T-helper 1 cell treated with Interleukin-12 subunit alpha and Interleukin-12 subunit beta and Interleukin-4 antibody, amounts not matched to agents 30 μg/mL and 1 μg/mL, for 36 hours (primary cell): ENCODE results near the gene FNDC5.

Experiments used
- H3K27ac Mint-ChIP-seq: one replicate; pipeline ENCODE4 v1.8.0; 2021; ENCODE audit warnings: mild to moderate bottlenecking, mixed read lengths
- H3K27me3 Mint-ChIP-seq: one replicate; pipeline ENCODE4 v1.8.0; 2021; ENCODE audit warnings: low read depth, mixed read lengths
- H3K36me3 Mint-ChIP-seq: one replicate; pipeline ENCODE4 v1.8.0; 2021; ENCODE audit warnings: low read depth, mixed read lengths
- H3K4me1 Mint-ChIP-seq: one replicate; pipeline ENCODE4 v1.8.0; 2021; ENCODE audit warnings: low read depth, mixed read lengths
- H3K4me3 Mint-ChIP-seq: one replicate; pipeline ENCODE4 v1.8.0; 2021; ENCODE audit warnings: mild to moderate bottlenecking, moderate library complexity, mixed read lengths
- H3K9me3 Mint-ChIP-seq: one replicate; pipeline ENCODE4 v1.8.0; 2021; ENCODE audit warnings: mixed read lengths

FNDC5 gene

DNA sequence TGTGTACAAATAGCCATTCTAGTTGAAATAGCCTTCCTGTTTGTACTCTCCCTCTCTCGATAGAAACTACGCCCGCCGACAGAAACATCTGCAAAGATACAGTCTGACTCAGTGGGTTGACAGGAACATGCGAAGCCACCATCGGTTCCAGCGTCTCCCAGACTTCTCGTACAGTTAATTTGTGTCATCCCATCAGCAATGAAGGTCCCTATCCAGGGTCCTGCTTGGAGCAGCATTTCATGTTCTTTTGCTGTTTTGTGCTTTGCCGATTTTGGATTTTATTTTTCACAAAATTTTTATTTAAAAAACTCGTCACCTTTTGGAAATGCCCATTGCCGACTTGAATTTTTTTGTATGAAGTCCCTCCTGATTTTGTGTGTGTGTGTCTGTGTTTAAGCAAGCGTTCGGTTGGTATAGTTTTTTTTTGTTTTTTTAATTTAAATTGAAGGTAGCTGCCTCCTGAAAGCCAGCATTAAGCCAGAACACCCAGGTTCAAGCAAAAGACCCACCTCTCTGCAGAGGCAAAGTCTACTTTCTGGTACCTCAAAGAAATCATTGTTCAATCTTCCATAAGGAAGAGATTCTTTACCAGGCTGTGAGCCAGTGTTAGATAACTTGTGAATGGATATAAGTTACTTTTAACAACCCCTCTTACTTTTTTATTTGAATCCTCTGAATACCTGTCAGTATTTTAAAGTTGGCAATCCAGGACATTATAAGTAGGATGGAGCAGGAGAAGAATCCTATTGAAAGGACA lies 14.7 kb downstream of the FNDC5 start:
- H3K27me3 Mint-ChIP-seq = no peaks in the 10 kb centered on the region
- H3K4me3 Mint-ChIP-seq = no peak overlapping the region
- H3K9me3 Mint-ChIP-seq = no peaks in the 10 kb centered on the region
- H3K27ac Mint-ChIP-seq = no peak overlapping the region
- H3K36me3 Mint-ChIP-seq = peaks cover 48% of the 10 kb centered on the region
- H3K4me1 Mint-ChIP-seq = peaks cover 2% of the 10 kb centered on the region

DNA sequence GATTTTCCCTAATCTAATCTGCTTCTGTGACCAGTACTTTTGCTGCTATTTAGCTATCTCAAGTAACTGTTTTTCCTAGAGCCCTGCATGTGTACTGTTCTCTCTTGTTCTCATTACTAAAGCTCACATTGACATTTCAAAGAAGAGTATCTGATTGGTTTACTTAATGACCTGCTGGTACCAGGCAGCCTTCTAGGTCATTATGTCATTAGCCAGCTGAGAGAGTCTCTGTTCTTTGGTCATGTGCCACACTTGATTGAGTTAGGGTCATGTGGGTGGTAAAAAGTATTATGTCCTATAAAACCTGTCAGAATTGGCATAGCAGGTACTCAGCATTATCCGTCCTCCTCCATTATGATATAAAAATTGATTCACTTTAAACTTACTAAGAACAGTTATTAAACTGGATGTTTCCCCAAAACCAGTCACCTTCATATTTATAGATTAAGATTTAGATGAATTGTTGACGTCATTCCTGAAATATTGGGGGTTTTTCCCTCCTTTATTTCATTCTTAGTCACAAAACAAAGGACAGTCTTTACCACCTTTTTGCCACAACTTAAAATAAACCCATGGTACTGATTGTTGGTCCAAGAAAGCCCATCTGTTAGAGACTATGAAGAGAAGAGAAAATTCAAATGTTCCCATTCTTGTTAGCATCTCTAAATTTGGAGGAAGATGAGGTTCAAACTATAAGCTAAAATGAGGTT lies 22.2 kb downstream of the FNDC5 start:
- Mint-ChIP-seq H3K36me3 (peaks cover 27% of the 10 kb centered on the region), H3K27me3 (no peaks in the 10 kb centered on the region), H3K4me3 (no peak overlapping the region), H3K4me1 (peaks cover 2% of the 10 kb centered on the region), H3K9me3 (no peaks in the 10 kb centered on the region), H3K27ac (no peak overlapping the region)

DNA sequence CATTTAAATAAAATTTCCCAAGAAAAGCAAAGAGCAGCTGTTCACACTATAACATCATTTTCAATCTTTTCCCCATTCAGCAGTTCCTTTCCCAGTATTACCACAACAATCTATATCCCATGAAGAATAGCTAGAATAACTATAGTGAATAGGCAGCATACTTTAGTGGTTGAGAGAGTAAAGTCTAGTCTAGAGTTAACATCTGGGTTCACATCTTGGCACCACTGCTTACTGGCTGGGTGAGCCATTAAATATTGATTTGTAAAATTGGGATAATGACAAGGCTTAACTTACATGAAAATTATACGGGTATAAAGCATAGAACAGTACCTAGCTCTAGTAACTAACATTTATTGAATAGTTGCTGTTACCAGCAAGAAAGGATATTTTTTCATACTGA lies 38.8 kb downstream of the FNDC5 start:
- H3K4me1 Mint-ChIP-seq = peaks cover 12% of the 10 kb centered on the region
- H3K9me3 Mint-ChIP-seq = no peaks in the 10 kb centered on the region
- no peak overlapping the region for H3K4me3 Mint-ChIP-seq
- H3K36me3 Mint-ChIP-seq = peaks cover 51% of the 10 kb centered on the region
- H3K27ac Mint-ChIP-seq = no peak overlapping the region
- no peaks in the 10 kb centered on the region for H3K27me3 Mint-ChIP-seq

DNA sequence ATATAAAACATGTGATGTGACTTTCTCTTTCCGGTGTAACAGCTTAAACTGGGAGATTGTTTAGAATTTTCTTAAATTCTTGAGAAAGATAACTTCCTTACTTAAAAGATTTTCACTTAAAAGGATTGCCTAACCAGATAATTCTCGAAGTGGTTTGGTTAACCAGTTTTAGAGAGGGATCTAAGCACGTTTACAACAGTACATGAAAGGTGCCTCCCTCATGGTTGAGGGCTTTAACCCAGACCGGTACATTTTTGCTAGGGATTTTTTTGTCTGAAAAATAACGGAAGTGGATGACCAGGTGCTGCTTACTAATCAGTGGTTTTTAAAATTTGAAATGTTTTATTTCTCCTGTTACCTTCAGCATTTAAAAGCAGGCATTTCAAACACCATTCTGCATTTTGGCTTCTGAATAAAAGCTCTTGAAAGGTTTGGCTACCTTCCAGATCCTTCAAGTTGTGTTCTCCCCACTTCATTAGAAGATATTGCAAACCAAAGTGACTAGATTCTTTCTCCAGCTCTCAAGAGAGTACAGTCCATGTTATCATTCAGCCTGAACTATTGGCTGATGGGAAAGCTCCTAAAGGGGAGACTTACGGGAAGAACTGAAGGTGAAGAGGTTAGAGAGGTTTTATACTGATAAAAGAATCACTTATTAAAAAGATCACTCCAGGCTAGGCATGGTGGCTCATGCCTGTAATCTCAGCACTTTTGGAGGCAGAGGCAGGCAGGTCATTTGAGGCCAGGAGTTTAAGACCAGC lies 40.4 kb downstream of the FNDC5 start:
- H3K4me1 Mint-ChIP-seq = peaks cover 17% of the 10 kb centered on the region
- peaks cover 57% of the 10 kb centered on the region for H3K36me3 Mint-ChIP-seq
- peak overlapping the region; percentile 1 for H3K27ac Mint-ChIP-seq
- H3K9me3 Mint-ChIP-seq = no peaks in the 10 kb centered on the region
- H3K4me3 Mint-ChIP-seq = no peak overlapping the region
- no peaks in the 10 kb centered on the region for H3K27me3 Mint-ChIP-seq

DNA sequence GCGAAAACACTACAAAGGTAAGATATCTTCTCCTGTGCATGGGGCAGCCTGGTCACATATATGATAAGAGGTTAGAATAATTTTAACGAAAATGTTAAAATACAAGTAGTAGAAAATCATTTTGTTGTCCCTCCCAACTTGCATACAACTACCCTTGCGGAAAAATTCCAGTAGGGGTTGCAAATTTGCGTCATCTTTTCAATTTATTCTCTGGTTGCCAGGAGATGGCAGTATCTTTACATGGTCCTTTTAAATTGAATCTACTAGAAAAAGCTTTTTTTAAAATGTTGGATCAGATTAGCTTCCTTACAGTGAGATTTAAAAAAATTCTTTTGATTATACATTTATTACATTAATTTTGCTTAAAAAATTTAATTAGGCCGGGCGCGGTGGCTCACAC lies 42.4 kb downstream of the FNDC5 start:
- H3K9me3 Mint-ChIP-seq = no peaks in the 10 kb centered on the region
- H3K4me3 Mint-ChIP-seq = no peak overlapping the region
- no peaks in the 10 kb centered on the region for H3K27me3 Mint-ChIP-seq
- H3K27ac Mint-ChIP-seq = no peak overlapping the region
- peaks cover 17% of the 10 kb centered on the region for H3K4me1 Mint-ChIP-seq
- H3K36me3 Mint-ChIP-seq = peaks cover 50% of the 10 kb centered on the region

DNA sequence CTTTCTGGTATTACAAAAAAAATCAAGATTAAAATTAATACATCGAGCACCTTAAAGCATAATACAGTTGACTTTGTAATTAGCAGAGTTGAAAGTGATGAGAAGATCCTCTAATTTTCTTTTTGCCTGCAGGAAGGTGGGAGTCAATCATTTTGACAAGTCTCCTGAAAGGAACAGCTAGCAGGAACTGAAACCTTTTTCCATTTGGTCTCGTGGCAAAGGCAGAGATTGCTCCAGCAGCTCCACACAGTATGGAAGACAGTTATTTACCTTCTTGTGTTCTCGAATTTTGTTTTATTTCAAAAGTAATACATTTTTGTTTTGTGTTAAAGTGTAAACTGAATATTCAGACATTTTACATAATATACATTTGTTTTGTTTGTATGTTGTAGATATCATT lies 45.5 kb downstream of the FNDC5 start:
- Mint-ChIP-seq H3K36me3 (peaks cover 42% of the 10 kb centered on the region), H3K9me3 (no peaks in the 10 kb centered on the region), H3K27me3 (no peaks in the 10 kb centered on the region), H3K4me3 (no peak overlapping the region), H3K27ac (no peak overlapping the region), H3K4me1 (peaks cover 16% of the 10 kb centered on the region)

DNA sequence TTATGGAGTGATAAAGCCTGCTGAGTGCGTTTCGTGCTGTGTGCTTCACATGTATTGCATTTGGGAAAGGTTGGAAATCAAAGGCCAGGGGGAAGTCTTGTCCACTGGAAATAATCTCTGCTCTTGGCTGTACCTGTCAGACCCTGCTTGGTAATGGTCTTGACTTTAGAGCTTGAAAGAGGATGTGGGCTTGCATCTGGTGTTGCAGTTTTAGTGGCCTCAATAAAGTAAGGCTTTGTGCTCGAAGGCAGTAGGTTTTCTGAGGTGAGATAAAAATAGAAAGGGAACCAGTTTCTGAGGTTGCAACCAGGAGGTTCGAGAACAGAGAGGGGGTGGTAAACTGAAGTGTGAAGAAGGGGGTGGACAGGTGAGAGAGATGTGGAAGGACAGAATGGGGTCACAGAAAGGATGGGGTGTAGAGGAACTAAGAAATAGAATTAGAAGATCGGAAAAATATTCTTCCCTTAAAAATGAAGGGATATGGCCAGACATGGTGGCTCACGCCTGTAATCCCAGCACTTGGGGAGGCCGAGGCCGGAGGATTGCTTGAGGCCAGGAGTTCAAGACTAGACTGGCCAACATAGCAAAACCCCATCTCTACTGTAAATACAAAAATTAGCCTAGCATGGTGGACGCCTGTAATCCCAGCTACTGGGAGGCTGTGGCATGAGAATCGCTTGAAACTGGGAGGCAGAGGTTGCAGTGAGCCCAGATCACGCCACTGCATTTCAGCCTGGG lies 51.7 kb downstream of the FNDC5 start:
- Mint-ChIP-seq H3K27ac (peak overlapping the region; percentile 96), H3K36me3 (peaks cover 27% of the 10 kb centered on the region), H3K4me3 (peak overlapping the region; percentile 95), H3K9me3 (no peaks in the 10 kb centered on the region), H3K27me3 (no peaks in the 10 kb centered on the region), H3K4me1 (peaks cover 28% of the 10 kb centered on the region)

DNA sequence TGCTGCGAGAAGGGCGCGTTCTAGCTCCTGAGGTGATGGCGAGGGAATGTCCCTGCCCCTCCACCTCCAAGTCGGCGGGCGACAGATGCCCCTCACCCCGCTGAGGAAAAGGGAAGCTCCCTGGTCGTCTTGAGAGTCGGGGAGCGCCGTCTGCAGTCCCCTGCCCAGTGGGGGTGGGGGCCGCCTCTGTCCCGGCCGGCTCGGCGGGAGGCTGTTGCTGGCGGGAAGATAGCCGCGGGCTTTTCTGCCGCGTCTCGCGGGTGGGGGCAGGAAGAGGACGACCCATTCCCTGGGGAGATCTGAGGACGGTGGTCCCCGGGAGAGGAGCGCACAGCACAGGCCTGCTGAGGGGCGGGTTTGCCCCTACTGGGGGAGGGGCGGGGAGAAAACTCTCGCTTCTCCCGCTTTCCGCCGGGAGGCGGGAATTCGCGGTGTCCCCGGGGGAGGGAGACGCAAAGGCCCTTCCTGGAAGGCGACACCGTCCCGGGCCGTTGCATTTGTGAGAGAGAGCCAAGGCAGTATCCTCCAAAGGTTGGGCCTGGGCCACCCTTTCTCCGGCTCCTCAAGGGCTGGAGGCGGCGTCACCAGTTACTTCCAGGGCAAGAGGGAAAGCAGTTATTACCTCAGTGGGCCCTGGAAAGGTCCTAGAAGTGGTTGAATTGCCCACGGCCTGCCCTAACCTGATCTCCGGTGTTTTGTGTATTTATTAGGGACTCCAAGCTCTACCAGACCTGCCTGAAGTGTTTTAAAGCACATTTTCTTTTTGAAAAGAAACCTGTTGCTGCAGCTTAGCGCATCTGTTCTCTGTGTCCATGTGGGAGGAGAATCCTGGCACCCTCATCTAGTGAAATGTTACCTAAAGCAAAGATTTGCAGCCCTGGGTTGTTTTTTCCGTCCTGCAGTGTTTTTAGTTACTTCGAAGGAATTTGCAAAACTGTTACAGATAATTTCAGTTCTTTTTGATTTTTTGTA lies 52.6 kb downstream of the FNDC5 start:
- H3K36me3 Mint-ChIP-seq = peaks cover 32% of the 10 kb centered on the region
- H3K27me3 Mint-ChIP-seq = no peaks in the 10 kb centered on the region
- H3K4me1 Mint-ChIP-seq = peaks cover 33% of the 10 kb centered on the region
- peak overlapping the region; percentile 96 for H3K27ac Mint-ChIP-seq
- H3K4me3 Mint-ChIP-seq = peak overlapping the region; percentile 95
- no peaks in the 10 kb centered on the region for H3K9me3 Mint-ChIP-seq

DNA sequence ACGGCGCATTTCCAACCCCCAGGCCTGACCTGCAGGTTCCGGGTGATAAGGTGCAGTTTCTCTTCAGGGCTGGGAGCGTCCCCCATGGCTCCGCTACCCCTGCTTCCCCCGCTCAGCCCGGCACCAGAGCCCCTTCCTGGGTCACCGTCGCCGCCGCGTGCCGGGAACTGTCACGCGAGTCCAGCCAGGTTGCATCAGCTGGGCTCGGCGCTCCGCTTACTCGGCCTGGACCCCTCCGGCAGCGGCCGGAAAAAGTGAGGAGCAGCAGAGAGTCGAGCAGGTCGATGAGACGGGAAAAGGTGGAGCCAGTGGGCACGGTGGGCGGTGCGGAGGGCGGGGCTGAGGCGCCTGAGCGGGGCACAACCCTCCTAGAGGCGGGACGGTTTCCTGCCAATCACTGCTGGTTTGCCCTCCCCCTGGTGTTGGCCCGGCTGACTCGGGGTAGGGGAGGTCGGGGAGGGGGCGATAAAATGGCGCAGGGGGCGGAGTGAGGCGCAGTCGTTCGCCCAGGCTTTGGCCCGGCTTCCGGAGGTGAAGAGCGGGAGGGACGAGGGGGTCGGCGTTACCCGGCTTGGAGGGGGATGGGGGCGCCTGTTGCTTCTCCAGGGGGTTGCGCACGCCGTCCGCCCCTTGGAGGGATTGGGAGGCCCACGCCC lies 53.4 kb downstream of the FNDC5 start, which contains the start of the genes S100PBP and YARS1:
S100PBP (plus strand) TSS at position 495 of the 656 bp plus-strand sequence. CDS start 8,447 bp downstream, outside the sequence.
YARS1 (minus strand) TSS at position 200 of the 656 bp plus-strand sequence; CDS start at position 86, 114 bp downstream.
- Mint-ChIP-seq H3K27ac (peak within 1 kb of the TSS; percentile 96), H3K27me3 (no peaks in the 10 kb centered on the region), H3K4me3 (peak within 1 kb of the TSS; percentile 95), H3K9me3 (no peaks in the 10 kb centered on the region), H3K4me1 (peaks cover 34% of the 10 kb centered on the region), H3K36me3 (peaks cover 34% of the 10 kb centered on the region)

DNA sequence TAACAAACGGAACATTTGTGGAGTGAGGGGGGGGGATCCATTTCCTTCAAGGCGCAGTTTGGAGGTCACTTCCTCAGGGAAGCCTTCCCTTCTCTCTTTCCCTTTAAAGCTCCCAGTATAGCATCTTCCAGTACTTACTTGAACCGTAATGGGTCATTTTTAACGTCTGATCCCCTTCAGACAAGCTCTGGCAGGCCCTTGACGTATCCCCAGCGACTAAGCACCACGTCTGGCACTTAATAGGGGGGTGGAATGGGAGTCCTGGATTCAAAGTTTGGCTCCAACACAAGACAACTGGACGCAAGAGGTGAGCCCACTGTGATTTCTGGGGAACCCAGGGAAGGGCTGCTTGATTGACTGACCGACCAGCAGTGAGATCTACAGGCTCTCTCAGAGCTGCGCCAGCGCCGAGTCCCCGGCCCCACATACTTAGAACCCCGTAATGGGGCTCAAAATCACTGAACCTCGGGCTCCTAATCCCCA lies 54.0 kb downstream of the FNDC5 start:
- Mint-ChIP-seq H3K4me3 (peak overlapping the region; percentile 95), H3K27ac (peak overlapping the region; percentile 89), H3K9me3 (no peaks in the 10 kb centered on the region), H3K36me3 (peaks cover 33% of the 10 kb centered on the region), H3K4me1 (peaks cover 39% of the 10 kb centered on the region), H3K27me3 (no peaks in the 10 kb centered on the region)

DNA sequence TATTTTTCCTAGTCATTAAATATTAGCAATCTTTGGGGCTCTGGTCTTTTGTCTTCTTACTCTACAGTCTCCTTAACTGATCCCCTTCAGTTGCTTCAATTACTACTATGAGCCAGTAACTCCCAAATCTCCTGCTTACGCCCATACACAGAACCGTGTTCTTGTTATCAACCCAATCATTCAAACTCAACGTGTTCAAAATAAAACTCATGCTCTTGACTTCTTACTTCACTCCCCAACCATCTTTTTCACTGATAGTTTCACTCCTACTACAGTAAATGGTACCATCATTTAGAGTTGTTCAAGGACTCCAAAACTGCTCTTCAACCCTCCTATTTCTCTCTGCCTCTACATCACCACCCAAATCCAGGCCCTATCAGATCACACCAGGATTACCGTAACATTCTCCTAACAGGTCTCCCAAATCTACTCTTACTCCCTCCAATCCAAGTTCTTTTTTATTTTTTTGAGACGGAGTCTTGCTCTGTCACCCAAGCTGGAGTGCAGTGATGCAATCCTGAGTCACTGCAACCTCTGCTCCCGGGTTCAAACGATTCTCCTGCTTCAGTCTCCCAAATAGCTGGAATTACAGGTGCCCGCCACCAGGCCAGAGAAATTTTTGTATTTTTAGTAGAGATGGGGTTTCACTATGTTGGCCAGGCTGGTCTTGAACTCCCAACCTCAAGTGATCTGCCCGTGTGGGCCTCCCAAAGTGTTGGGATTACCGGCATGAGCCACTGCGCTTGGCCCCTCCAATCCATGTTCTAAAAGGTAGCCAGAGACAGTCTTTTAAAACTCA lies 56.6 kb downstream of the FNDC5 start:
- H3K27me3 Mint-ChIP-seq = no peaks in the 10 kb centered on the region
- no peaks in the 10 kb centered on the region for H3K9me3 Mint-ChIP-seq
- H3K4me1 Mint-ChIP-seq = peaks cover 45% of the 10 kb centered on the region
- H3K27ac Mint-ChIP-seq = peak overlapping the region; percentile 32
- H3K4me3 Mint-ChIP-seq = peak overlapping the region; percentile 51
- peaks cover 40% of the 10 kb centered on the region for H3K36me3 Mint-ChIP-seq
